Body of pancreas (tissue), 4 donors: ENCODE data around the gene C1QTNF5.

Experiments
- POLR2A ChIP-seq, 3 donors: fragments of 450-650 bp; IDR thresholded peaks; one replicate each; pipeline ENCODE4 v1.6.1; 2016; ENCODE audit warnings: antibody characterized with exemption in 3 of 3, mild to moderate bottlenecking in 2 of 3
- TF ChIP-seq, protein P1 (sequence below), 7 experiments: fragments of 450-650 bp in 4 of 7; fragments of 200-600 bp in 3 of 7; sonication (generic) in 3 of 7; IDR thresholded peaks; one replicate each; pipeline ENCODE4 v1.5.1; 2016 to 2019; ENCODE audit warnings: antibody characterized with exemption in 7 of 7

DNA sequence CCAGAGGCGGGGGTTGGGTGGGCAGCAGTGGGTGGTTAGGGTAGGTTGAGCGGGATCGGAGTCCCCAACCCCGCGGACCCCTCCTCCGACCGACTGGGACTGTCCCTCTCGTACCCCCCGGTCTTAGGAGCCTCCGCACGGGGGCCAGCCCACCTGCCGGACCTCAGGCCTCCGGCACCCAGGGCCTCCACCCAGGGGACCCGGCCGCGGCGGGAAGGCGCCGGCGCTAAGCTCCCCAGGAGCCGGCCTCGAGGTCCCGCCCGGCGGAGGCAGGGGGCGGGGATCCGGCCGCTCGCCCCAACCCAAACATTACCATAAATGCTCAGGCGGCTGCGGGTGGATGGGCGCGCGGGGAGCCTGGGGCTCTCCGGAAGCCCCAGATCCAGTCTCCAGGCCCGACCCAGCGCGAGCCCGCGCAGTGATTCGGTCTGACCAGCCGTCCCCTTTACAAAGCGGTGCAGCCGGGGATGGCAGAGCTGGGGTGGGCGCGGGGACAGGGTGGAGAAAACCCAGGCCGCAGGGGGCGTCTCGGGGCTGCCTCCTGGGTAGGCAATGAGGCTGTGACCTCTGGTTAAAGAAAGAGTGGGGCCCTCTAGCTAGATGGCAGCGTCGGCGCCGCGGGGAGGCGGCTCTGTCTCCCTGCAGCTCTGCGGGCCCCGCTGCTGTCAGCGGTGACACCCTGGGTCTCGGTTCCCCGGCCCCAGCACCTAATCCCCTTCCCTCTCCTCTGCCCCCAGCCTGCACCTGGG lies 19.7 kb downstream of the C1QTNF5 start:
- peak in 2 of 3 donors; percentile 32 to 33 for TF ChIP-seq POLR2A (IDR thresholded peaks at IDR 0.05)
- TF ChIP-seq, protein P1, sequence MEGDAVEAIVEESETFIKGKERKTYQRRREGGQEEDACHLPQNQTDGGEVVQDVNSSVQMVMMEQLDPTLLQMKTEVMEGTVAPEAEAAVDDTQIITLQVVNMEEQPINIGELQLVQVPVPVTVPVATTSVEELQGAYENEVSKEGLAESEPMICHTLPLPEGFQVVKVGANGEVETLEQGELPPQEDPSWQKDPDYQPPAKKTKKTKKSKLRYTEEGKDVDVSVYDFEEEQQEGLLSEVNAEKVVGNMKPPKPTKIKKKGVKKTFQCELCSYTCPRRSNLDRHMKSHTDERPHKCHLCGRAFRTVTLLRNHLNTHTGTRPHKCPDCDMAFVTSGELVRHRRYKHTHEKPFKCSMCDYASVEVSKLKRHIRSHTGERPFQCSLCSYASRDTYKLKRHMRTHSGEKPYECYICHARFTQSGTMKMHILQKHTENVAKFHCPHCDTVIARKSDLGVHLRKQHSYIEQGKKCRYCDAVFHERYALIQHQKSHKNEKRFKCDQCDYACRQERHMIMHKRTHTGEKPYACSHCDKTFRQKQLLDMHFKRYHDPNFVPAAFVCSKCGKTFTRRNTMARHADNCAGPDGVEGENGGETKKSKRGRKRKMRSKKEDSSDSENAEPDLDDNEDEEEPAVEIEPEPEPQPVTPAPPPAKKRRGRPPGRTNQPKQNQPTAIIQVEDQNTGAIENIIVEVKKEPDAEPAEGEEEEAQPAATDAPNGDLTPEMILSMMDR (IDR thresholded peaks at IDR 0.05) = no peak
